GM23248 (cell line): ENCODE data around the gene GABRR2. TPM values are rescaled to one million over a fixed set of nuclear protein-coding genes. Genes with fewer than 3 reads are reported as not detected.

Experiments
- DNase-seq: peaks from one replicate; pipeline ENCODE4 v3.0.0-alpha.2; 2015
- H2AFZ ChIP-seq: fragments of 200-600 bp; sonication (generic); 2 replicates; pipeline ENCODE4 v1.6.1; 2016; ENCODE audit warnings: antibody characterized with exemption
- H3F3A ChIP-seq: fragments of 200-600 bp; sonication (generic); 2 replicates; pipeline ENCODE4 v1.6.1; 2016; ENCODE audit warnings: mild to moderate bottlenecking, antibody characterized with exemption, mixed run types; ENCODE audit not compliant: insufficient read depth
- H3K27ac ChIP-seq: fragments of 200-600 bp; sonication (generic); 2 replicates; pipeline ENCODE4 v1.5.1; 2016; ENCODE audit warnings: mild to moderate bottlenecking
- H3K27me3 ChIP-seq: fragments of 200-600 bp; sonication (generic); replicated peaks from 2 replicates; pipeline ENCODE4 v1.6.1; 2016; ENCODE audit warnings: mild to moderate bottlenecking; ENCODE audit not compliant: insufficient read depth
- H3K36me3 ChIP-seq: fragments of 200-600 bp; sonication (generic); 2 replicates; pipeline ENCODE4 v1.6.1; 2016; ENCODE audit warnings: low read depth, mild to moderate bottlenecking
- H3K4me1 ChIP-seq: fragments of 200-600 bp; sonication (generic); 2 replicates; pipeline ENCODE4 v1.6.1; 2016; ENCODE audit warnings: mild to moderate bottlenecking; ENCODE audit not compliant: insufficient read depth
- H3K4me2 ChIP-seq: fragments of 200-600 bp; sonication (generic); one replicate; pipeline ENCODE4 v1.6.1; 2016; ENCODE audit warnings: mild to moderate bottlenecking; ENCODE audit not compliant: unreplicated experiment
- H3K4me3 ChIP-seq: fragments of 200-600 bp; sonication (generic); 2 replicates; pipeline ENCODE4 v1.5.1; 2016; ENCODE audit warnings: mild to moderate bottlenecking
- H3K79me2 ChIP-seq: fragments of 200-600 bp; sonication (generic); 2 replicates; pipeline ENCODE4 v1.6.1; 2016; ENCODE audit warnings: mild to moderate bottlenecking; ENCODE audit not compliant: insufficient read depth
- H3K9ac ChIP-seq: fragments of 200-600 bp; sonication (generic); 2 replicates; pipeline ENCODE4 v1.6.1; 2016; ENCODE audit warnings: mild to moderate bottlenecking
- H3K9me2 ChIP-seq: fragments of 200-600 bp; sonication (generic); 2 replicates; pipeline ENCODE4 v1.6.1; 2016; ENCODE audit warnings: mixed run types, mild to moderate bottlenecking, moderate library complexity; ENCODE audit not compliant: insufficient read depth
- H3K9me3 ChIP-seq: fragments of 200-600 bp; sonication (generic); one replicate; pipeline ENCODE4 v1.6.1; 2017; ENCODE audit warnings: low read depth
- H4K20me1 ChIP-seq: fragments of 200-600 bp; sonication (generic); 2 replicates; pipeline ENCODE4 v1.6.0; 2016; ENCODE audit not compliant: insufficient read depth
- EZH2 ChIP-seq: fragments of 200-600 bp; sonication (generic); IDR thresholded peaks from 2 replicates; pipeline ENCODE4 v1.6.1; 2018; ENCODE audit warnings: antibody characterized with exemption, mild to moderate bottlenecking; ENCODE audit not compliant: insufficient read depth, poor library complexity, severe bottlenecking
- EZH2phosphoT487 ChIP-seq: fragments of 200-600 bp; sonication (generic); IDR thresholded peaks from 2 replicates; pipeline ENCODE4 v1.6.1; 2018; ENCODE audit warnings: antibody characterized with exemption, moderate library complexity, mild to moderate bottlenecking, low read depth; ENCODE audit not compliant: insufficient read depth
- WGBS, 2 experiments: methylation state at CpG; one replicate each; pipeline ENCODE4 v1.1.6; 2015 to 2017; ENCODE audit warnings: low lambda C conversion rate in 2 of 2, low coverage in 1 of 2; ENCODE audit errors: missing lambda C conversion rate in 2 of 2; 5-methylcytosine and 5-hydroxymethylcytosine counted together
- in situ Hi-C: fragments of 300-500 bp; cut with MboI; formaldehyde crosslinking; loops from 2 replicates; pipeline ENCODE4 v1.15.0; 2020
- polyA plus RNA-seq: library from polyadenylated mRNA; unstranded; fragments of >200 nt; fragmentation: Nextera tagmentation; extraction: Ambion mirVana; gene quantifications from 2 replicates; pipeline ENCODE4 v1.2.1, GENCODE V29; 2016
- total RNA-seq: library from RNA; depleted of rRNA; stranded (reverse); fragments of >200 nt; shearing (Covaris generic); gene quantifications from 2 replicates; pipeline ENCODE4 v1.2.3, GENCODE V29; 2014; rRNA removed

The GABRR2 gene
- total RNA-seq (not detected in 2 replicates), polyA plus RNA-seq (not detected in 2 replicates)

DNA sequence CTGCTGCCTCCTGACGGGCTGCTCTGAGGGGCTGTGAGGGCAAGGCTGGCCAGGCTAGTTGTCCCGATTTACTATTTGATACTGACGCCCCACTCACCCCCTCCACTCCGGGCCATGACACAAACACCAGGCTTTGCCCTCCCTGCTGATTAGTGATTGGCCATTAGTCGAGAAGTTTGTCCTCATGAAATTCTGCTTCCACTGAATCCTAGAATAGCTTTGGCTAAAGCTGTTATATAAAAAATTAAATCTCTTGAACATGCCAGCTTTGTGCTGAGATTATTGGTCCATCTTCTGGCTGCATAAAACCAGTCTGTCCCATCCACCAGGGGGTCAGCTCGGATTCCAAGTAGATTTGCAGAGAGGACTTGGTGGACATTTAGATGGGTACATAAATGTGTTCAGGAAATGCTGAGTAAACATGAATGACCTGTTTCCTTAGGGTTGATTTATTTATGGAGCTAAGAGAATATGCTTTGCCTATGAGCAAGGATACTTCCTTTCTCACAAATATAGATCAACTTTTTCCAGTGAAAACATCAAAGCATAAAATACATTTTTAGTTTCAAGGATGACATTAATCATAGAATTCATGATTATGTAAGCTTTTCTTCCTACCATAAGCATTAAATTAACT is at the start of gene GABRR2:
Gene GABRR2, minus strand, starts transcription at position 51 of the 637 bp plus-strand sequence. CDS start 134 bp downstream, outside the sequence.
- no peaks in the 10 kb centered on the region for H3K9me2 ChIP-seq
- no peak for TF ChIP-seq EZH2phosphoT487
- no peak for TF ChIP-seq EZH2
- no peaks in the 10 kb centered on the region for H3K27me3 ChIP-seq
- no peak within 1 kb of the TSS for H3K9ac ChIP-seq
- in situ Hi-C loops: no loop called here
- no peak within 1 kb of the TSS for H3K4me2 ChIP-seq
- WGBS, 2 experiments: 93 to 97% methylated on average over 6 of the region's 6 CpGs
- peaks cover 16% of the 10 kb centered on the region; the same call in 1 of the 2 replicates for H3K79me2 ChIP-seq
- peaks cover 30% of the 10 kb centered on the region for H3K4me1 ChIP-seq
- H3K4me3 ChIP-seq: no peak within 1 kb of the TSS
- no peaks in the 10 kb centered on the region for H4K20me1 ChIP-seq
- peaks cover 40% of the 10 kb centered on the region for H3F3A ChIP-seq
- H3K27ac ChIP-seq: no peak within 1 kb of the TSS
- no peak for DNase-seq
- no peaks in the 10 kb centered on the region for H3K36me3 ChIP-seq
- no peaks in the 10 kb centered on the region for H3K9me3 ChIP-seq
- no peak within 1 kb of the TSS for H2AFZ ChIP-seq

GRCh38 chr6:89364586-89364985 is 49.5 kb upstream of the GABRR2 start:
- no peaks in the 10 kb centered on the region for H3K27me3 ChIP-seq
- in situ Hi-C loops: loop anchor here (25.0 kb wide), 1 partner anchor 377 kb away; no protein-coding TSS in a partner anchor
- peaks cover 10% of the 10 kb centered on the region for H3F3A ChIP-seq

GRCh38 chr6:89361171-89361570 is 46.1 kb upstream of the GABRR2 start:
- no peak overlapping the region for H3K4me3 ChIP-seq
- H3F3A ChIP-seq: peaks cover 10% of the 10 kb centered on the region
- no peak overlapping the region for H3K9ac ChIP-seq
- no peaks in the 10 kb centered on the region for H4K20me1 ChIP-seq
- TF ChIP-seq EZH2phosphoT487: no peak
- TF ChIP-seq EZH2: no peak
- no peak for DNase-seq
- H3K4me2 ChIP-seq: no peak overlapping the region
- H2AFZ ChIP-seq: no peak overlapping the region
- in situ Hi-C loops: loop anchor here (25.0 kb wide), 1 partner anchor 374 kb away; no protein-coding TSS in a partner anchor
- no peaks in the 10 kb centered on the region for H3K9me2 ChIP-seq
- no peaks in the 10 kb centered on the region for H3K9me3 ChIP-seq
- no peaks in the 10 kb centered on the region for H3K79me2 ChIP-seq
- no peaks in the 10 kb centered on the region for H3K27me3 ChIP-seq
- H3K36me3 ChIP-seq: no peaks in the 10 kb centered on the region
- peaks cover 7% of the 10 kb centered on the region for H3K4me1 ChIP-seq
- no peak overlapping the region for H3K27ac ChIP-seq
- 94 to 95% methylated on average over 2 of the region's 2 CpGs for WGBS, 2 experiments

More at GRCh38 chr6:89364586-89364985, 49.5 kb upstream of the GABRR2 start:
- H3K9me3 ChIP-seq: no peaks in the 10 kb centered on the region
- no peak for DNase-seq
- H3K79me2 ChIP-seq: no peaks in the 10 kb centered on the region
- no peak for TF ChIP-seq EZH2phosphoT487
- no peak for TF ChIP-seq EZH2
- no peaks in the 10 kb centered on the region for H4K20me1 ChIP-seq
- H2AFZ ChIP-seq: no peak overlapping the region
- peaks cover 7% of the 10 kb centered on the region for H3K4me1 ChIP-seq
- H3K36me3 ChIP-seq: no peaks in the 10 kb centered on the region
- H3K9ac ChIP-seq: no peak overlapping the region
- H3K27ac ChIP-seq: no peak overlapping the region
- H3K4me3 ChIP-seq: no peak overlapping the region
- no peak overlapping the region for H3K4me2 ChIP-seq
- H3K9me2 ChIP-seq: no peaks in the 10 kb centered on the region

GRCh38 chr6:89360415-89360999 is 45.4 kb upstream of the GABRR2 start:
- H3K9ac ChIP-seq: no peak overlapping the region
- H3K9me3 ChIP-seq: no peaks in the 10 kb centered on the region
- no peak overlapping the region for H3K27ac ChIP-seq
- no peaks in the 10 kb centered on the region for H4K20me1 ChIP-seq
- H3K4me1 ChIP-seq: peaks cover 7% of the 10 kb centered on the region
- no peaks in the 10 kb centered on the region for H3K79me2 ChIP-seq
- no peaks in the 10 kb centered on the region for H3K36me3 ChIP-seq
- H3K4me3 ChIP-seq: no peak overlapping the region
- in situ Hi-C loops: loop anchor here (25.0 kb wide), 1 partner anchor 373 kb away; no protein-coding TSS in a partner anchor
- 96 to 100% methylated on average over 2 of the region's 2 CpGs for WGBS, 2 experiments
- TF ChIP-seq EZH2phosphoT487 (no peak), EZH2 (no peak)
- no peaks in the 10 kb centered on the region for H3K9me2 ChIP-seq
- H2AFZ ChIP-seq: no peak overlapping the region
- H3K27me3 ChIP-seq: no peaks in the 10 kb centered on the region
- no peak overlapping the region for H3K4me2 ChIP-seq
- H3F3A ChIP-seq: peaks cover 10% of the 10 kb centered on the region
- DNase-seq: peak; percentile 78
